Testis (tissue), 2 donors: ENCODE data around the gene BSX.

Experiments
- POLR2A ChIP-seq: fragments of 450-650 bp; IDR thresholded peaks from one replicate; pipeline ENCODE4 v1.6.1; 2017; ENCODE audit warnings: antibody characterized with exemption, mild to moderate bottlenecking, moderate library complexity
- TF ChIP-seq, protein P1 (sequence below), 3 experiments: fragments of 450-650 bp in 2 of 3; fragments of 200-600 bp in 1 of 3; sonication (generic) in 1 of 3; IDR thresholded peaks; one replicate each; pipeline ENCODE4 v1.5.1; 2016 to 2019; ENCODE audit warnings: antibody characterized with exemption in 3 of 3, mild to moderate bottlenecking in 2 of 3, moderate library complexity in 1 of 3

DNA sequence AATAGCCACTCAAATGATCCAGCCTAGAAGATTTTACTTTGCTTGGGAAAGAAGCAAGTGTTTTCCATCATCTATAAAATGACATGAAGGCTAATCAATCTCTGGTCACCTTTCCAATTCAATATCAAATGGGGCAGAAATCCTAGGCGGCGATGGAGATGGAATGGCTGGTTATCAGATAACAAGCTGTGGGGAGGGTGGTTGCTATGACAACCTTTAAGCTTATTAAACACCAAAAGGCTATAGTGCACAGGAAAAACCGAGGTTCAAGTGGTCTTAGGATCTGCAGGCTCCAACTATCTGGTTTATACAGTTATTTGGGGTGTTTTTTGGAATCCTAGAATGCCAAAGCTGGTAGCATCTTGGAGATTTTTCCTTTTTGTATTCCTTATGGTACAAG, 13.9 kb upstream of the BSX start:
- TF ChIP-seq, protein P1, sequence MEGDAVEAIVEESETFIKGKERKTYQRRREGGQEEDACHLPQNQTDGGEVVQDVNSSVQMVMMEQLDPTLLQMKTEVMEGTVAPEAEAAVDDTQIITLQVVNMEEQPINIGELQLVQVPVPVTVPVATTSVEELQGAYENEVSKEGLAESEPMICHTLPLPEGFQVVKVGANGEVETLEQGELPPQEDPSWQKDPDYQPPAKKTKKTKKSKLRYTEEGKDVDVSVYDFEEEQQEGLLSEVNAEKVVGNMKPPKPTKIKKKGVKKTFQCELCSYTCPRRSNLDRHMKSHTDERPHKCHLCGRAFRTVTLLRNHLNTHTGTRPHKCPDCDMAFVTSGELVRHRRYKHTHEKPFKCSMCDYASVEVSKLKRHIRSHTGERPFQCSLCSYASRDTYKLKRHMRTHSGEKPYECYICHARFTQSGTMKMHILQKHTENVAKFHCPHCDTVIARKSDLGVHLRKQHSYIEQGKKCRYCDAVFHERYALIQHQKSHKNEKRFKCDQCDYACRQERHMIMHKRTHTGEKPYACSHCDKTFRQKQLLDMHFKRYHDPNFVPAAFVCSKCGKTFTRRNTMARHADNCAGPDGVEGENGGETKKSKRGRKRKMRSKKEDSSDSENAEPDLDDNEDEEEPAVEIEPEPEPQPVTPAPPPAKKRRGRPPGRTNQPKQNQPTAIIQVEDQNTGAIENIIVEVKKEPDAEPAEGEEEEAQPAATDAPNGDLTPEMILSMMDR (IDR thresholded peaks at IDR 0.05), result no peak
- no peak for TF ChIP-seq POLR2A
